GM12892 (cell line): ENCODE measurements around the gene TMEM203.

Experiments
- POLR2A ChIP-seq: IDR thresholded peaks from 2 replicates; pipeline ENCODE4 v1.6.1; 2011; ENCODE audit warnings: low read depth, low read length, control low read depth
- POLR2AphosphoS5 ChIP-seq: IDR thresholded peaks from 2 replicates; pipeline ENCODE4 v1.6.1; 2011; ENCODE audit warnings: low read depth, low read length, control low read depth

DNA sequence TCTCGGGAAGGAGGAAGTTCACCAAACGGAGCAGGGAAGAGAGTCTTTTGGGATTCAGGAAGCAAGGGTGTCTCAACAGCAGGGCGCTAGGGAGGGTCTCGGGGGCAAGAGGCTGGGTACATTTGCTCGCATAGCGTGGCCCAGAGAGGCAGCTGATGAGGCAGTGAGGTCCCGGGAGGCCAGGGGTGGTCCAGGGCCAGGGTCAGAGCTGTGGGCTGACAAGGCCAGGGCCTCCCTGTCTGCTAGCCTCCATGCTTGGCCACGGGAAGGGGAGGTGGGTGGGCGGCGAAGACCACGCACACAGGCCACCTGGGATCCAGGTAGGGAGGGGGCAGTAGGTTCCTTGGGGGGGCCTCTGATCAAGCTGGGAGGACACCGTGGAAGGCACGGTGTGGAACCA lies 6.1 kb upstream of the TMEM203 start:
- no peak for TF ChIP-seq POLR2AphosphoS5
- TF ChIP-seq POLR2A = peak; percentile 15; the same call in 1 of the 2 replicates
